VCaP (cell line): ENCODE data around the gene ABHD17B.
"Not testable (repeated sequence)": the region's sequence is repeated elsewhere in the genome, so short reads cannot be mapped to it uniquely, and the experiment has no call there.

Experiments
- H3K27ac ChIP-seq: fragments of 450-650 bp; 2 replicates; pipeline ENCODE4 v1.5.1; 2017
- TF ChIP-seq, protein P1 (sequence below): fragments of 450-650 bp; conservative IDR thresholded peaks from 2 replicates; pipeline ENCODE4 v1.5.1; 2017; ENCODE audit warnings: mild to moderate bottlenecking, moderate library complexity

The ABHD17B gene

DNA sequence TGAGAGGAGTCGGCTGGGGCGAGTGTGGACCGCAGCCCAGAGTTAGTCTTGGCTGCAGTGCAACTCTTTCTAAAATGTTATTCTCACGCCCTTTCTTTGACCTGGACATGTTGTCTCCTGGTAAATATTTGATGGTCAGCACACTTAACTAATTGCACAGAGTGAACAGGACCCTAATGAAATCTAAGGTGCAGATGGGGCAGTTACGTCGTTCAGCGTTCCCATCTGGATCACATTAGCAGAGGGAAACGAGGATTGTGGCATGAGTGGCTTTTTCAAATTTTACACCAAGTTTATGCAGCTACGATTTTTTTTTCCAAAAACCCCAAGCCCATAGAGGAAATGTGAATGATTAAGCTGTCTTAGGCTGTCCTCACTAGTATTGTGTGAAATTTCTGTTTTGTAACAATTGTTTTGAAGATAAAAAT, 929 bp upstream of the ABHD17B start:
- H3K27ac ChIP-seq: peak overlapping the region; percentile 94
- TF ChIP-seq, protein P1, sequence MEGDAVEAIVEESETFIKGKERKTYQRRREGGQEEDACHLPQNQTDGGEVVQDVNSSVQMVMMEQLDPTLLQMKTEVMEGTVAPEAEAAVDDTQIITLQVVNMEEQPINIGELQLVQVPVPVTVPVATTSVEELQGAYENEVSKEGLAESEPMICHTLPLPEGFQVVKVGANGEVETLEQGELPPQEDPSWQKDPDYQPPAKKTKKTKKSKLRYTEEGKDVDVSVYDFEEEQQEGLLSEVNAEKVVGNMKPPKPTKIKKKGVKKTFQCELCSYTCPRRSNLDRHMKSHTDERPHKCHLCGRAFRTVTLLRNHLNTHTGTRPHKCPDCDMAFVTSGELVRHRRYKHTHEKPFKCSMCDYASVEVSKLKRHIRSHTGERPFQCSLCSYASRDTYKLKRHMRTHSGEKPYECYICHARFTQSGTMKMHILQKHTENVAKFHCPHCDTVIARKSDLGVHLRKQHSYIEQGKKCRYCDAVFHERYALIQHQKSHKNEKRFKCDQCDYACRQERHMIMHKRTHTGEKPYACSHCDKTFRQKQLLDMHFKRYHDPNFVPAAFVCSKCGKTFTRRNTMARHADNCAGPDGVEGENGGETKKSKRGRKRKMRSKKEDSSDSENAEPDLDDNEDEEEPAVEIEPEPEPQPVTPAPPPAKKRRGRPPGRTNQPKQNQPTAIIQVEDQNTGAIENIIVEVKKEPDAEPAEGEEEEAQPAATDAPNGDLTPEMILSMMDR: no peak

DNA sequence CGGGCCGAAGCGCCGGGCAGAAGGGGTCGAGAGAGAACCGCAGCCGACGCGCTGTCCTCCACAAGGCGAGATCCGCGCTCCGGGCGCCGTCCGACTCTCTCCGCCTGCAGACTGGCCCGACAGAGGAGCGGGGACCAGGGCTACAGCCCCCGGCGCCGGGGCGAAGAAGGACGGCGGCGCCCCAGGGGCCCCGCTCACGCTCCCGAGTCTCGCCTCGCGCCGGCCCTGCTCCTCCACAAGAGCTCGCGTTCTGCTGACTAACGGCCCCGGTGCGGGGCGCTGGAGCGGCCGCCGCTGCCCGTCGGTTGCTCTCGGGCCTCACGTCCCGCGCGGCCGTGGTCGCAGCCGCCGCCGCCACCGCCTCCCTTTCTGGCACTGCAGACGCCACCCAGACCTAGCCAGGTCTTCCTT, 338 bp downstream of the ABHD17B start:
- TF ChIP-seq, protein P1: no peak
- H3K27ac ChIP-seq: peak overlapping the region; percentile 94

DNA sequence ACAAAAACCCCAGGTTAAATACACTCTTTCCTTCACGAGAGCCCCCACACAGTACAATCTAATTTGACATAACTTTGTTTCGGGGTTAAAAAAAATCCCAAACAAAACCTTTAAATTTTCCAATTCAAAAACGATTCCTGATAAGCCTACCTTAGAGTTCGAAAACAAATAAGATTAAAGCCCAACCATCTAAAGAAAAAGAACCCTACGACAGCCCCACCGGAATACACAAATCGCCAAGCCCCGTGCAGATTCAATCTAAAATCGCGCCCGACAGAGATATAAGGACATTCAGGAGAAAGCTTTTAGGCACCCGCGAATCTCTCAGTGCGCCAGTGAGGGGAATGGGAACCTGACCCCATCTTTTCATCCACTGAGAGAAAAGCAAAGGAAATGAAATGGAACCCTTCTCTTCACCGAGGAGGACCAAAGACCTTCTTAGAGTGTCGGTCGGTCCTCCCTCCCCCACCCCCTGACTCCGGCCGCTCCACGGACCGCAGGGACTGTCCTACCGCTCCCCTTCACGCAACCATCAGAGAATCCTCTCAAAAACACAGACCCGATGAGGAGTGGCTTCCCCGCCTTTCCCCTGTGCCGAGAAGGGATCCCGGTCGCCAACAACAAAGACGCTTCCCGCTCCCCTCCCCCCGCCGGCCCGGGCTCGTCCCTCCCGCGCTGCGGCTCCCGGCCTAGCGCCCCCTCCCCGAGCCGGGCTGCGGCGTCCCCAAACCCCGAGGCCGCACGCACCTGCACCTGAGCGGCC, 925 bp downstream of the ABHD17B start:
- TF ChIP-seq, protein P1: no peak
- peak overlapping the region; percentile 94 for H3K27ac ChIP-seq

DNA sequence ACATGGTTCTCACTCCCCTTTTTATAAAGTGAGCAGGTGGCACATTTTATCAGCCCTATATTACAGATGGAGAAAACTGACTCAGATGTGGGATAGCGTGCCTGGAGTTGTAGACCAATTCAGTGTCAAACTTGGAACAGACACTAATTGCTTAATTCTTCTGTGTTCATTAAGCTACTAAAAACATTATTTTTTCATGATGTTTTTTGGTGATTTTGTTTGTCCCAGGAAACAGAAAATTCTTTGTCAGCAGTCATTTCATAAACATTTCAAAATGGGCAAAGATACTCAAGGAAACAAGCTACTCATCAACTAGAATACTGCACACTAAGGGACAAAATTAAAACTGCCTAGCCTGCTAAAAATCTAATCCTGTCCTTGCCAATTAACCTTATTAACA, 2.2 kb downstream of the ABHD17B start:
- TF ChIP-seq, protein P1: no peak
- 0 out of 2 replicates have a peak overlapping the region, but pooled peaks have one; percentile 94 for H3K27ac ChIP-seq

DNA sequence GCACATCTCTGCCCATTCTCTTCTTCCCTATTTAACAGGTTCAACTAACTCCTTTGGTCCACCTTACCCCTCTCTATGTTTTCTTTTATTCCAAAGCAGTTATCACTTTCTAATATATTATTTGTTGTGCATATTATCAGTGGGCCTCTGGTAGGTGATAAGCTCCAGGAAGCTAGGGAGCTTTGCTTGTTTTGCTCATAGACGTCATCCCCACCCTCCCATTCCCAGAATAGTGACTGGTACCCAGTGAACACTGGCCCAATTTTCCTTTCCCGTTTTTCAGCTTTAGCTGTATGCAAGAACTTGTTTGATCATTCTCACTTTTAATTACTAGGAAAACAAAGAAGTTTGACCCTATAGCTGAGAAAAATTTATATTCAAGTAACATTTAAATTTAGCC, 6.9 kb downstream of the ABHD17B start:
- TF ChIP-seq, protein P1: no peak
- no peak overlapping the region for H3K27ac ChIP-seq

DNA sequence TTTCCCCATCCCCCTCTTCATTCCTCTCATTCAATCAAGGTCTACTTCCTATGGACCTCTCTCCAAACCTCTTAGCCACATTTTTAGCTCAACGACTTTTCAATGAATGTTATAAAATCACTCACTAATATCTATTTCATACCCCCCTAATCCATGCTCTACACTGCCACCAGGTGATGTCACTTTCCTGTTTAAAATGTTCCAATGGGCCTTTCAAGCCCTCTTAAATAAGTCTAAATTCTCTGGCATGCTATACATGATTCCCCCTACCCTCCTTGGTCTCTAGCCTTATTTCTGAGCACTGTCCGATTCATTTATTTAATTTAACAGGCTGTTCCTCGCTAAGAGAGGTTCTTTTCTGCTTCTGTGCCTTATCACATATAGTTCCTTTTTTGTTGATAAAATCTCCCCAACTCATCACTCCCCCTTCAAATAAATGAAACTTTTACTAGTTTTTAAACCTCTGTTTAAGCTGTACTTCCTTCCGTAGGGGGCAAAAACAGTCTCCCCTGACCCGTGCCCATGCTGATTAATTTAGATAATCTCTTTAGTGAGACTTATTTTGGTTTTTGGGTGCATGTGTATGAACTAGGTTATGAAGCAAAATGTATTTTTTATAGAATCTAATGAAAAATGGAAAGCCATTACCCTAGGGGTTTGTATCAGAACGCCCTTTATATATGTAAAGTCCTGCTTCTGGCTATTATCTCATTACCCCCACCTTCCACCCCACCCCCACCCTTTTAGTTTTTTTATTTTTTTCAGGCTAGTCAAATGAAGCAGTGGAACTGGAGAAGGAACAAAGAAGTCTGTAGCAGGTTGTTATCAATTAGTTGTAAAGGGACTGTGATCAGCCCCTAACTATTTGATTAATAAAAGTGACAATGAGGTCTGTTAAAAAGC, 9.0 kb downstream of the ABHD17B start:
- TF ChIP-seq, protein P1: no peak
- no peak overlapping the region for H3K27ac ChIP-seq

DNA sequence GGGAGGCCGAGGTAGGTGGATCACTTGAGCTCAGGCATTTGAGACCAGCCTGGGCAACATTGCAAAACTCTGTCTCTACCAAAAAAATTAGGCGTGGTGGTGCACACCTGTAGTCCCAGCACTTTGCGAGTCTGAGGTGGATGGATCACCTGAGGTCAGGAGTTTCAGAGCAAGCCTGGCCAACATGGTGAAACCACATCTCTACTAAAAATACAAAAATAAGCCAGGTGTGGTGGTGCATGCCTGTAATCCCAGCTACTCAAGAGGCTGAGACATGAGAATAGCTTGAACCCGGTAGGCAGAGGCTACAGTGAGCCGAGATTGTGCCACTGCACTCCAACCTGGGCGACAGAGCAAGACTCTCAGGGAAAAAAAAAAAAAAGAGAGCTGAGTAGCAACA, 12.2 kb downstream of the ABHD17B start:
- H3K27ac ChIP-seq: not testable (repeated sequence)

DNA sequence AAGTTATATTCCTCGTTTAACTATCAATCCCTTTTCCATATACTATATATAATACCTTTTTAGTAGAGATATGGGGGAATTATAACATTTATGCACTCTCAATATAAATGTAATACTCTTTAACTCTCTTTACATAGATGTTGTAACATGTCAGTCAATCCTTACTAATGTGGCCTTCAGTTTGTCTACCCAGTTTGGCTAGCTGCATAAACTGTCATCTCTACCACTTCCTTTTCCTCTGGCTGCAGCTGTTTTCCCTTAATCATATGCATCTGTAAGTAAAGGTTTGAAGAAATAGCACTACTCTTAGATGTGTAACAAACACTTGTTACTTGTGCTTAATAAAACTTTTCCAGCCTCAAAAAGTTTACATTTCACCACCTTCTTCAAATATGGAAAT, 13.4 kb downstream of the ABHD17B start:
- TF ChIP-seq, protein P1: no peak
- H3K27ac ChIP-seq: no peak overlapping the region
